Measurements from ENCODE around the gene PML.
"Not testable (repeated sequence)": the region's sequence is repeated elsewhere in the genome, so short reads cannot be mapped to it uniquely, and the experiment has no call there.

Gene PML

DNA sequence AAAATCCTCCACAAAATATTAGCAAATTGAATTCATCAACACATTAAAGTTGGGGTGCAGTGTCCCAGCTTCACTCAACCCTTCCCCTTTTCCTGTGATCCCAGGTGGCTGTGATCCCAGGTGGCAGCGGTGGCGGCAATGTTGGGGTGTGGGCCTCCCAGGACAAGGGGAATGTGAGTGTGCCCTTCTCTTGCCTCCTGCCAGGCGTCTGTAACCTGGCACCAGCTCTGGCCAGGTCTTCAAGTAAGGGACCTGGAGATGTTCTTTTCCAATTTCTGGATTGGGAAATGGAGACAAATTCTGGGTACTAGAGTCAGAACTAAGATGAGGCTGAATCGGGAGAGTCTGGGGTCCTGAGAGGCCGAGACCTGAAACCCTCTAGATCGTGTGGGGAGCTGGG lies 67.7 kb downstream of the PML start:
- Histone ChIP-seq H3K27ac (ENCODE audit: low read length) (no peak overlapping the region), H3K36me3 (ENCODE audit: control insufficient read depth, low read depth, low read length) (no peaks in the 10 kb centered on the region), H3K4me3 (ENCODE audit: low read length) (no peak overlapping the region), H3K4me1 (ENCODE audit: control insufficient read depth, low read depth, low read length) (no peaks in the 10 kb centered on the region), H3K9me3 (ENCODE audit: control insufficient read depth, low read depth, low read length) (no peaks in the 10 kb centered on the region), H3K27me3 (ENCODE audit: control insufficient read depth, insufficient read depth, low read length) (no peaks in the 10 kb centered on the region), H3K9ac (ENCODE audit: low read length) (no peak overlapping the region)

DNA sequence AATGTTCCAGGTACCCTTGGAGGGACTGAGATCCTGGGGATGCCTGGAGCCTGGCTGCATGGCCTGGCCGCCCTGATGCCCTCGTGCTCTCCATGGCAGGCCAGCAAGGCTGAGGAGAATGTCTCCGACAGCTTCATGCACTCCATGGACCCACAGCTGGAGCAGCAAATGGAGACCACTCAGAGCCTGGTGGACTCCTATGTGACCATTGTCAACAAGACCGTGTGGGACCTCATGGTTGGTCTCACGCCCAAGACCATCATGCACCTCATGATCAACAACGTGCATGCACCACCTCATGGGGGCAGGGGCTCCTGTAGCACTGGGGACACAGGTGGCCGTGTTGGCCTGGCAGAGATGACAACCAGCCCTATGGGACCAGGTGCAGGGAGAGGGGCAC lies 68.2 kb downstream of the PML start:
- no peak overlapping the region for H3K9ac ChIP-seq (ENCODE audit: low read length)
- H3K27ac ChIP-seq (ENCODE audit: low read length): no peak overlapping the region
- H3K4me1 ChIP-seq (ENCODE audit: control insufficient read depth, low read depth, low read length): no peaks in the 10 kb centered on the region
- no peaks in the 10 kb centered on the region for H3K27me3 ChIP-seq (ENCODE audit: control insufficient read depth, insufficient read depth, low read length)
- no peak overlapping the region for H3K4me3 ChIP-seq (ENCODE audit: low read length)
- no peaks in the 10 kb centered on the region for H3K36me3 ChIP-seq (ENCODE audit: control insufficient read depth, low read depth, low read length)
- H3K9me3 ChIP-seq (ENCODE audit: control insufficient read depth, low read depth, low read length): no peaks in the 10 kb centered on the region

DNA sequence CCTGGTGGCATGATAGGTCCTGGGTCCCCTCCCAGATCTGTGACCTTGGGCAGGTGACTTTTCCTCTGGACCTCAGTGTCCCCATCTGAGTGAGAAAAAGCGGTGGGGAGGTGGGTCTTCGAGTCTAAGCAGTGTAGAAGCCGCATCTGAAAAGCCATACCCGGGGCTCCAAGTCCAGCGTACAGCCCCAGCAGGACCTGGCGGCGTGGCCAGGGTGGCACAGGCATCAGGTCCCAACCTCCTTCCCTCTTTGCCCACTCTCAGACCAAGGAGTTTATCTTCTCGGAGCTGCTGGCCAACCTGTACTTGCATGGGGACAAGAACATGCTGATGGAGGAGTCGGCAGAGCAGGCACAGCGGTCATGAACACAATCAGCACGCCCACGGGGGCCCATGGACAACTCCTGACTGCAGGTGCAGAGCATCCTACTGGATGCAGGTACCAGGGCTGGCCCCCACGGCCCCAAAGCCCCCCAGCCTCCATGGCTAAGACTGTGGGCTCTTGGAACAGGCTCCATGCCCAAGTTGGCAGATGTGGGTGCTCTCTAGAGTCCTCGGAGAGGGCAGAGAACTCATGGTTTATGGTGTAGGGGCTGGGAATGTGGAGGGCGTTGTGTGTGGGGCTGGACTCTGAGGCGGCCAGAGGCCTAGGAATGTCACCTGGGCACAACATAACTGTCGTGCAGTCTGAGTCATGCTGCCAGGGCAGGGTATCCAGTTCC lies 69.1 kb downstream of the PML start:
- not testable (repeated sequence) for H3K36me3 ChIP-seq (ENCODE audit: control insufficient read depth, low read depth, low read length); H3K9ac ChIP-seq (ENCODE audit: low read length); H3K4me3 ChIP-seq (ENCODE audit: low read length); H3K9me3 ChIP-seq (ENCODE audit: control insufficient read depth, low read depth, low read length); H3K27me3 ChIP-seq (ENCODE audit: control insufficient read depth, insufficient read depth, low read length); H3K27ac ChIP-seq (ENCODE audit: low read length); H3K4me1 ChIP-seq (ENCODE audit: control insufficient read depth, low read depth, low read length)

DNA sequence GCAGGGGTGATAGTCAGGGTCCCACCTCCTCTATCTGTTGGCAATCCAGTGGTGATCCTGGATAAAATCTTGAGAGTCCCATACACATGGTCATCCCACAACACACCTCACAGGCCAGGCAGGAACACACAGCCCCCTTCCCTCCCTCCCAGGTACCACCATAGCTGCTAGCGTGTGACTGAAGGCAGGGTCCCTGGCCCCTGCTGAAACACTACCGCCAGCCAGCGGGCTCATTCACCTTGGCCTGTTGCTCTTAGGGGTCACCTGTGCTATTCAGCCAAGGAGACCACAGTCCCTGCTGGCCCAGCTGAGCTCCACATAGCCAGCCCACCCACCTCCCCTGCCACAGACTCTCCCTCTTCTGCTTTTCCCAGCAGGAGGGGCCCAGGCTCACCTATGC lies 69.7 kb downstream of the PML start:
- not testable (repeated sequence) for H3K27me3 ChIP-seq (ENCODE audit: control insufficient read depth, insufficient read depth, low read length); H3K4me1 ChIP-seq (ENCODE audit: control insufficient read depth, low read depth, low read length); H3K27ac ChIP-seq (ENCODE audit: low read length); H3K9me3 ChIP-seq (ENCODE audit: control insufficient read depth, low read depth, low read length); H3K36me3 ChIP-seq (ENCODE audit: control insufficient read depth, low read depth, low read length); H3K4me3 ChIP-seq (ENCODE audit: low read length); H3K9ac ChIP-seq (ENCODE audit: low read length)

DNA sequence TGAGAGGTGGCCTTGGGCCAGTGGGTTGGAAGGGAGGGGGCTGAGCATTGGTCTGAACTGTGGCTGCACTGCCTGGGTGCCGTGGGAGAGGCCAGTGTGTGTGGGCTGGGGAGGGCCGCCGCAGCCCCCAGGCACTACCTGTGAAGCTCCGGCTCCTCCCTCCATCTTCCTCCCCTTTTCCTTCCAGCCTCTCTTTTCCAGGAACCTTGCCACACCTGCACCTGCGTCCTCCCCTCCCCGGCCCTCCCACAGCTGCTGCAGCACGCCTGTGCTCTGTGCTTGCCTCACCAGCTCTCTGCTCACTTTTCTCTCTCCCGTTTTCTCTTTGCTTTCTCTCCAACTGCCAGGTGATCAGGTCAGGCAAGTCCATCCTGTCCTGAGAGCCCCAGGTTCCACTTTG lies 70.3 kb downstream of the PML start:
- H3K27me3 ChIP-seq (ENCODE audit: control insufficient read depth, insufficient read depth, low read length); H3K4me1 ChIP-seq (ENCODE audit: control insufficient read depth, low read depth, low read length); H3K9ac ChIP-seq (ENCODE audit: low read length); H3K36me3 ChIP-seq (ENCODE audit: control insufficient read depth, low read depth, low read length); H3K27ac ChIP-seq (ENCODE audit: low read length); H3K4me3 ChIP-seq (ENCODE audit: low read length); H3K9me3 ChIP-seq (ENCODE audit: control insufficient read depth, low read depth, low read length): not testable (repeated sequence)

DNA sequence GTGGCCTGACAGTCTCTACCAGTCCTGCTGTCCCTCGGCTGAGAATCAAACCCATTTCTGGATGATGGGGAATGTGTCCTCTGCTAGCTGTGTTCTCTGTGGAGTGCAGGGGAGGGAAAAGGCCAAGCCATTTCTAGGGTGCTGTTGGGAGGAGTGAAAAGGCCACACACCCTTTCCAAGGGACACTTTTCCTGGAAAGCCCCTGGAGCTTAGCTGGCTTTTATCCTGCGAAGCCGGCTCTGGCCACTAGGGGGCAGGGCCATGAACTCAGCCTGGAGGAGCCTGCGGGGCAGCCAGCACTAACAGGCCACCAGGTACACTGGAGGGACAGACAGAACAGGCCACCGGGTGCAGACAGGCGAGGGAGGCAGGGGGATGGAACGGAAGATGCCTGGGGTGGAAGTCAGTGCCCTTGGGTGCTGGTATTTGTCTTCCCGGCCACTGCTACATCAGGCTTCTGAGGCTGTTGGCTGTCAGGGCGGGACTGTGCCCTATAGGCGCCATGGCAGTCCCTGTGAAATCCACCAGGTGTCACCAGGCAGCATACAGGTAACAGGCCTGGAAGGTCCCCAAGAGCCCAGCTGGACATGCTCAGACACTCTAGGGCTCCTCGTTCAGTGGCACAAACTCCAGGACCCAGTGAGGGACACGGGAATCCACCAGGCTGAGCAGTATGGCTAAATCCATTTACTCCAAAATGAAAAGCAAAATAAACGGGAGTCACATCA lies 71.3 kb downstream of the PML start:
- H3K4me3 ChIP-seq (ENCODE audit: low read length); H3K27ac ChIP-seq (ENCODE audit: low read length); H3K9me3 ChIP-seq (ENCODE audit: control insufficient read depth, low read depth, low read length); H3K4me1 ChIP-seq (ENCODE audit: control insufficient read depth, low read depth, low read length); H3K9ac ChIP-seq (ENCODE audit: low read length); H3K27me3 ChIP-seq (ENCODE audit: control insufficient read depth, insufficient read depth, low read length); H3K36me3 ChIP-seq (ENCODE audit: control insufficient read depth, low read depth, low read length): not testable (repeated sequence)

DNA sequence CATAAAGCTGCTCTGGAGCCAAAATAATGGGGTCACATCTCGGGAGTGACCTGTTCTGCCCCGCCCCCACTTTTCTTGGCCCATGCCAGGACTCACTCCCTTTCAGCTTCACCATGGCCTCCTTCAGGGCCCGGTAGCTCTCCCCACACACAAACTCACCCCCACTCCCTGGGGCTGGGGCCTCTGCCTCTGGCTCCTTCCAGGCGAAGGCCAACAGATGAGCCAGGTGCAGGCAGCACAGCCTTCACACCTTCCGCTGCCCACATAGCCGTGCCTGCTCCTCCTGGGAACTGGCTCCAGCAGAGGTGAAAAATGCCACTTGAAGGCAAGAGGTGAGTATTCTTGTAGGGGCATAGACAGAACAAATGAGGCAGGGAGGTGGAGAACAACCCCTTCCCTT lies 77.1 kb downstream of the PML start:
- not testable (repeated sequence) for H3K4me1 ChIP-seq (ENCODE audit: control insufficient read depth, low read depth, low read length); H3K9ac ChIP-seq (ENCODE audit: low read length); H3K27me3 ChIP-seq (ENCODE audit: control insufficient read depth, insufficient read depth, low read length); H3K4me3 ChIP-seq (ENCODE audit: low read length); H3K9me3 ChIP-seq (ENCODE audit: control insufficient read depth, low read depth, low read length); H3K27ac ChIP-seq (ENCODE audit: low read length); H3K36me3 ChIP-seq (ENCODE audit: control insufficient read depth, low read depth, low read length)

DNA sequence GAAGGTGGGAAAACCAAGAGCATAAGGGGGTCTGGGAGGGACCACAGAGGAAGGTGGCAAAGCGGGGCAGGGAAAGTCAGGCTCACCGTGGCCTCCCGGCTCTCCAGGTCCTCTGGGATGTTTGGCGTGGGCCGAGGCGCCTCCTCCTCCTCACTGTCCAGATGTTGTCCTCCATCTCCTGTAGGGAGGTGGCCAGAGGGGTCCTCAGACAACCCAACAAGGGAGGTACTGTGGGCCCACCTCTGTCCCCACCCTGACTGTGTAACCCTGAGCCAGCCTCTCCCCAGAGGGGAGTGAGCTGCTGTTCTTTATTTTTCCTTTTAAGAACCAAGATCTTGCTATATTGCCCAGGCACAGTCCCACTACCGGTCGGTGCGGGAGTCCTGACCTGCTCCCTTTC lies 77.6 kb downstream of the PML start:
- H3K27me3 ChIP-seq (ENCODE audit: control insufficient read depth, insufficient read depth, low read length); H3K9ac ChIP-seq (ENCODE audit: low read length); H3K27ac ChIP-seq (ENCODE audit: low read length); H3K36me3 ChIP-seq (ENCODE audit: control insufficient read depth, low read depth, low read length); H3K9me3 ChIP-seq (ENCODE audit: control insufficient read depth, low read depth, low read length); H3K4me1 ChIP-seq (ENCODE audit: control insufficient read depth, low read depth, low read length); H3K4me3 ChIP-seq (ENCODE audit: low read length): not testable (repeated sequence)

DNA sequence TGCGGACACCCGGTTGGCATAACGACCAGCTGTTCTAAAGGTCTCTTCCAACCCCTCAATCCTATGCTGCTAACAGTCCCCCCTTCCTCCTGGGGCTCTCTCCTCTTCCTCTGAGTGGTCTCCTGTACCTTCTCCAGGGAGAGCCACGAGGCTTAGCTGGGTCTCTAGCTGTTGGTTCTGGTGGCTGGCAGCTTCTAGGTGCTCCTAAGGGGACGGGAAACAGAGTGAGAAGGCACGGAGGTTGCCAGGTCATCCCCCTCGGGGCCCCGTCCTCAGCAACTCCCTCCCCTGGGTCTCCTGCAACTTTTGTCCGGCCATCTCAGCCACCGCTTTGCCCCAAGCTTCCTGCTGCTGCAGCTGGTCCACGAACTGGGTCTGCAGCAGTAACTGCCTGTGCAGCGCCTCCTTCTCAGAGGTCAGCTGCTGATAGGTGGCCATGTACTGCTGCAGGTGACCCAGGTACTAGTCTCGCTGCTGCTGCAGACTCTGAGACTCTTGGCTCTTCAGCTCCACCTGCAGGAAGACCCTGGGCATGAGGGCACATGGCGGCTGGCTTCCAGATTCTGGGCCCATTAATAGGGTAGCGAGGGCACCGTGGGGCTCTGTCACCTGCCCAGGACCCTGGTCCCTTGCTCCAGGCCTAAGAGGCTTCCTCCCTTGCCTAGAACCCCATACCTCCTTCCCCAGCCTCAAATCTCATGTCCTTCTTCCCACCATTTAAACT lies 78.3 kb downstream of the PML start:
- not testable (repeated sequence) for H3K27ac ChIP-seq (ENCODE audit: low read length); H3K9me3 ChIP-seq (ENCODE audit: control insufficient read depth, low read depth, low read length); H3K4me3 ChIP-seq (ENCODE audit: low read length); H3K36me3 ChIP-seq (ENCODE audit: control insufficient read depth, low read depth, low read length); H3K9ac ChIP-seq (ENCODE audit: low read length); H3K27me3 ChIP-seq (ENCODE audit: control insufficient read depth, insufficient read depth, low read length); H3K4me1 ChIP-seq (ENCODE audit: control insufficient read depth, low read depth, low read length)

DNA sequence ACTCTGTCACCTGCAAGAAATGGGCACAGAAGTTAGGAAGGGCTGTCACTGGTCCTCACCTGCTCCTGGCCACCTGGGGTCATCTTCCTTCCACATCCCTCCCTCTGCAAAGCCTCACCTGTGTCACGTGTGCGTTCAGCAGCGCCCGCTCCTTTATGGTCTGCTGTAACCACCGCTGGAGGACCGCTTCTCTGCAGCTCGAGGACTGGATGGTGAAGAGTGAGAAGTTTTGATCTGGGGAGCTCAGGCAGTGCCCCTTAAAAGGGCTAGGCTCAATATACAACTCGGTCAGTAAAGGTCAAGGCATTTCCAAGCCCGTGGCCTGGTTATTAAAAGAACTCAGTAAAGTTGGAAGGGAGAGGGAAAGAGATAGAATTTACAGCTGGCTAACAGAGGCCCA lies 81.3 kb downstream of the PML start:
- H3K27me3 ChIP-seq (ENCODE audit: control insufficient read depth, insufficient read depth, low read length); H3K4me3 ChIP-seq (ENCODE audit: low read length); H3K9ac ChIP-seq (ENCODE audit: low read length): not testable (repeated sequence)

DNA sequence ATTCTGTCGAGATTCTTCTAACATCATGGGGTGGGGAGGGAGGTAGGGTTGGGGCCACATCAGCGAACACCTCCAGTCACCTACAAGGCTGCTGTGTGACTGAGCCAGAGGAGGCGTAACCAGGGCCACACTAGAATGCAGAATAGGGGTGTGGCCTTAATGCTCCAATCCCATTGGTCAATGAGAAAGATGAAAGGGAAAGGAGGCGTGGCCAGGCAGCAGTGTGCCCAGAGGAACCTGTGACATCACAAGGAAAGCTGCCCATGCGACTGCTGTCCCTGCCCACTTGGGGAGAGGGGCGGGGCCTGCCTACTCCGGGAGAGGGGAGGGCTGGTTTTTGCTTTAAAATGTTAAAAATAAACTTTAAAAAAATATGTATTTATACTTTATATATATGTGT lies 87.9 kb downstream of the PML start, which contains the start of gene GOLGA6A:
TSS of gene GOLGA6A (minus strand) at position 101 of the 400 bp plus-strand sequence. CDS start at position 60, 41 bp downstream.
- H3K9me3 ChIP-seq (ENCODE audit: control insufficient read depth, low read depth, low read length); H3K36me3 ChIP-seq (ENCODE audit: control insufficient read depth, low read depth, low read length); H3K4me1 ChIP-seq (ENCODE audit: control insufficient read depth, low read depth, low read length); H3K4me3 ChIP-seq (ENCODE audit: low read length); H3K9ac ChIP-seq (ENCODE audit: low read length); H3K27ac ChIP-seq (ENCODE audit: low read length); H3K27me3 ChIP-seq (ENCODE audit: control insufficient read depth, insufficient read depth, low read length): not testable (repeated sequence)

More for the DNA sequence above, 81.3 kb downstream of the PML start:
- H3K4me1 ChIP-seq (ENCODE audit: control insufficient read depth, low read depth, low read length); H3K36me3 ChIP-seq (ENCODE audit: control insufficient read depth, low read depth, low read length); H3K27ac ChIP-seq (ENCODE audit: low read length); H3K9me3 ChIP-seq (ENCODE audit: control insufficient read depth, low read depth, low read length): not testable (repeated sequence)

DNA sequence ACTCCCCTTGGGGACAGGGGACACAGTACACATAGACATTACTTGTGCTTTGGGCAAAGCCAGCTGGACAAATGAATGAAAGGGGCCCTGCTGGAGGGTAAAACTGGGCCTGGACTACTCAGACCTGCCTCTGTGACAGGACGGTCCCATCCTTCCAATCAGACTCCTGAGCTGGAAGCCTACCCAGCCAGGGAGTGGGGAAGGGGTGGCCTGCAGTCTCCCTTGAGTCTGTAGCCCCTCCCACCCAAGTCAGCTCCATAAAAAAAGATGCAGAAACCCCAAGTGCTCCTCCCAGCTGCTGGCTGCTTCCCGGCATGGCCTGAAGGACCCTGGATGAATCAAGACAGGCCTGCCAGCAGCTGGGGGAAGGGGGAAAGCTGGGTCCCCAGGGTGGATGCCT lies 100.1 kb downstream of the PML start:
- not testable (repeated sequence) for H3K9me3 ChIP-seq (ENCODE audit: control insufficient read depth, low read depth, low read length); H3K27me3 ChIP-seq (ENCODE audit: control insufficient read depth, insufficient read depth, low read length); H3K4me3 ChIP-seq (ENCODE audit: low read length); H3K36me3 ChIP-seq (ENCODE audit: control insufficient read depth, low read depth, low read length); H3K27ac ChIP-seq (ENCODE audit: low read length); H3K9ac ChIP-seq (ENCODE audit: low read length); H3K4me1 ChIP-seq (ENCODE audit: control insufficient read depth, low read depth, low read length)
